Muscle of arm (tissue), 12 donors: Measurements from ENCODE around the gene GTF2H1. TPM values are rescaled to one million over a fixed set of nuclear protein-coding genes. Genes with fewer than 3 reads are reported as not detected.
"Not testable (repeated sequence)": the region's sequence is repeated elsewhere in the genome, so short reads cannot be mapped to it uniquely, and the experiment has no call there.

Source experiments
- DNase-seq: peaks from one replicate; pipeline ENCODE4 v3.0.0-alpha.2; 2013
- polyA plus RNA-seq, 12 donors: library from polyadenylated mRNA; unstranded; fragments of 120-200 nt; gene quantifications; one replicate each; pipeline ENCODE4 v1.2.1, GENCODE V29; 2013; ENCODE audit not compliant: insufficient read length in 12 of 12

The GTF2H1 gene
- polyA plus RNA-seq, 12 donors = 29.2 to 57.3 (median 37.3) TPM; not detected in 1

GRCh38 chr11:18369398-18369797 lies 47.0 kb downstream of the GTF2H1 start:
- DNase-seq = no peak

- DNase-seq = no peak
These were observed 48.9 kb downstream of the GTF2H1 start for GRCh38 chr11:18371279-18371678.

GRCh38 chr11:18372201-18372600 lies 49.8 kb downstream of the GTF2H1 start:
- no peak for DNase-seq

GRCh38 chr11:18374956-18375355 lies 52.6 kb downstream of the GTF2H1 start:
- DNase-seq = no peak

GRCh38 chr11:18375941-18376340 lies 53.6 kb downstream of the GTF2H1 start:
- no peak for DNase-seq

- no peak for DNase-seq
These were observed 56.8 kb downstream of the GTF2H1 start for GRCh38 chr11:18379201-18379600.

GRCh38 chr11:18383388-18384156 lies 61.2 kb downstream of the GTF2H1 start:
- DNase-seq = peak; percentile 45

GRCh38 chr11:18384157-18384641 lies 61.8 kb downstream of the GTF2H1 start:
- peak; percentile 53 for DNase-seq

- no peak for DNase-seq
These were observed 67.7 kb downstream of the GTF2H1 start for GRCh38 chr11:18390088-18390487.

- DNase-seq = no peak
These were observed 70.3 kb downstream of the GTF2H1 start for GRCh38 chr11:18392434-18393321.

GRCh38 chr11:18393581-18394274 lies 71.4 kb downstream of the GTF2H1 start:
- no peak for DNase-seq

GRCh38 chr11:18394275-18394927 lies 72.0 kb downstream of the GTF2H1 start, which contains the start of gene LDHA:
Gene LDHA, plus strand, starts transcription at chr11:18394563. Its CDS starts 2,280 bp downstream, at chr11:18396843.
- peak; percentile 94 for DNase-seq

- no peak for DNase-seq
These were observed 72.8 kb downstream of the GTF2H1 start for GRCh38 chr11:18394928-18395734.

- peak; percentile 99 for DNase-seq
These were observed 73.6 kb downstream of the GTF2H1 start for GRCh38 chr11:18395735-18396504.

- DNase-seq = no peak
These were observed 75.6 kb downstream of the GTF2H1 start for GRCh38 chr11:18397921-18398320.

GRCh38 chr11:18401077-18401476 lies 78.7 kb downstream of the GTF2H1 start:
- DNase-seq = not testable (repeated sequence)

GRCh38 chr11:18404062-18404461 lies 81.7 kb downstream of the GTF2H1 start:
- DNase-seq = no peak

GRCh38 chr11:18407400-18407799 lies 85.0 kb downstream of the GTF2H1 start:
- not testable (repeated sequence) for DNase-seq

- DNase-seq = no peak
These were observed 86.4 kb downstream of the GTF2H1 start for GRCh38 chr11:18408558-18409291.
